Stimulated activated CD4-positive, alpha-beta T cell treated with anti-CD3 and anti-CD28 coated beads, Interleukin-1b, Interleukin-23, amount 100 ng/mL, for 4 hours (primary cell): ENCODE measurements around the gene DNAJB5.
"Not testable (repeated sequence)": the region's sequence is repeated elsewhere in the genome, so short reads cannot be mapped to it uniquely, and the experiment has no call there.

Experiments
- DNase-seq, 2 donors: peaks; one replicate each; pipeline ENCODE4 v3.0.0-alpha.2; 2020; ENCODE audit warnings: low read depth in 2 of 2

DNAJB5 gene

DNA sequence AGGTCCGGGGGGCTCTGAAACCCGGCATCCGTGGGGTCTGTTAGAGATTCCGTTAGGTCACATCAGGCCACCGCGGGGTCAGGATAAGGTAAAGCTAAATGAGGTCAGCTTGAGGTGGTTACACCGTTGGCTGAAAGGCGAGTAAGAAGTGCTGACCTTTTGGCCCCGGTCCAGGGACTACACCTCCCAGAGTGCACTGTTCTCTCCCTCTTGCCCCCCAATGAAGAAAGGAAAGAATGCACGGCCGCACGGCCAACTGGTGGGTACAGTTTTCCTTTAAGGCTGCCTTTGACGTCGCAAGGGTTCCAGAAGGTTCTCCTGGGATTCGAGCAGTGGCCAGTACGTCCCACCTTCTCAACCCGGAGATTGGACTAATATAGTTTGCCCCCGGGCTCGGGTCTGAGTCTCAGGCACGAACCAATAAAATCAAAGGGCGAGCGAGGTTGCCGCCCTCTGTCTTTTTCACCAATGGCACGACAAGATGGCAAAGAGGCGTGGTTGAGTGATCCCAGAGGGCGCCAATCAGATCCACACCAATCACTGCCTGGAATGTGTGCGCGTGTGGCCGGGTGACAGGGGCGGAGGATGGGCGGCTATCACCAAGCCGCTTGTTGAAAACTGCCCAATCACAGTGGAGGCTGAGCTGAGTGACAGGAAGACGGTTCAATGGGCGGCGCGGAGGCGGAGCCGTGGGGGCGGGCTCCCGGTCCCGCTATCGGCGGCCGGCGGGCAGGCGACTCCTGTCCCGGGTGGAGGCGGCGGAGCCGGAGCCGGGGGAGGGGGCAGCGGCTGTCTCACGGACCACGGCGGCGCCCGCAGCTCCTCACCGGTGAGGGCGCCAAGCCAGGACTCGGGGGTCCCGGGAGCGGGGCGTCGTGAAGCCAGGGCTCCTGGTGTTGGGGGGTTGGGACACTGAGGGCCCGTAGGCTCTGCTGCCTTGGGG, at the start of gene DNAJB5:
Gene DNAJB5, plus strand, starts transcription at position 743 of the 943 bp plus-strand sequence. CDS start 886 bp downstream, outside the sequence.
- DNase-seq: peak; percentile 92 to 95

DNA sequence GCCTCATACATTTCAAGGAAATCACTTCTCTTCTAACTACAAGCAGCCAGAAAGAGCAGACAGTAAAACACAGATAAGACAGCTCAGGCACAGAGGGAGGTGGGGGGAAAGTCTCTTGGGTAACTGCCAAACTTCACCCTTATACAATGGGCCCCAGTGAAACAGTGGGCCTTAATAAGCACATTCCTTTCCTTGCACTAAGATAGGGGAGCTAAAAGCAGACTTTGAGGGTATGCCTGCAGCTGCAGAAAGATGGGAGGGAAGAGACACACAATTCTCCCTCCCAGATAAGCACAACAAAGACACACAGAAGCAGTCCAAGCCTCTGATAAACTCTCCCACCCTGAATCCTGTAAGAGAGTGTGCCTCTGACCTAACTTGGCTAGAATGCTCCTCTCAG, 49.6 kb upstream of the DNAJB5 start:
- not testable (repeated sequence) for DNase-seq

DNA sequence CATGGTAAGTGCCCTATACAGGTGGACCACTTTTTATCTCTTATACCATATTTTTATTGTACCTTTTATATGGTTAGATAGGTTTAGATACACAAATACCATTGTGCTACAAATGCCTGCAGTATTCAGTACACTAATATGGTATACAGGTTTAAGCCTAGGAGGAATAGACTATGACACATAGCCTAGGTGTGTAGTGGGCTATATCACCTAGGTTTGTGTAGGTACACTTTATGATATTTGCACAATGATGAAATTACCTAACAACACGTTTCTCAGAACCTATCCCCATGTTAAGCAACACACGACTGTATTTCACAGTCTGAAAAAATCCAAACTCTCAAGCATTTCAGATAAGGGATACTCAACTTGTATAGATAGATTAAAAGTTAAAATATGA, 41.1 kb upstream of the DNAJB5 start:
- DNase-seq: no peak

DNA sequence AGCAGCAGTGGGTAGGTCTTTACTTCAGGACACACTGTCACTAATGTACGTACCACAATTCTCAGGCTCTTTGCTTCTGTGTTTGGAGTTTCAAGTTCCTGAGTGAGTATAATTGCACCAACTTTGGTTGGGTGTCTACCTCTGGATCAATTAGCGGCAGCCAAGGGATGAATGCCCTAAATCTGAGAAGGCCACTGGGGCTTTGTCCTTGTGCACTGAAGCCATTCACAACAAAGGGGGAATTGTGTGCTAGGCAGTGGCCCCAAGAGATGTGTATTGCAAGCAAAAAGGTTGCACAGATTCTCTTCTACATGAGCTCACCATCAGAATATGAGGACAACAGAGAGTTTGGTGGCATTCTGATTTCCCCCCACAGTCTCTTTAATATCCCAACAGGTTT, 35.3 kb upstream of the DNAJB5 start:
- no peak for DNase-seq

DNA sequence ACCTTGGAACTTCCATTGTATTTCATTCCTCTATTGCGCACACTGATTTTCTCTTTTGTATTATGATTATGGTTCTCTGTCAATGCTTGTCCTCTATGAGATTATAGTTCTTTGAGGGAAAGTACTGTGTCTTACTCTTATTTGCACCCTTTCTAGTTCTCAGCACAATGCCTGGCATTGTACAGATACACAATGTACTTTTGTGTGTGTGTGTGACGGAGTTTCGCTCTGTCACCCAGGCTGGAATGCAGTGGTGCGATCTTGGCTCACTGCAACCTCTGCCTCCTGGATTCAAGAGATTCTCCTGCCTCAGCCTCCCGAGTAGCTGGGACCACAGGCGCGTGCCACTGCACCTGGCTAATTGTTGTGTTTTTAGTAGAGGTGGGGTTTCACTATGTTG, 33.5 kb upstream of the DNAJB5 start:
- not testable (repeated sequence) for DNase-seq

DNA sequence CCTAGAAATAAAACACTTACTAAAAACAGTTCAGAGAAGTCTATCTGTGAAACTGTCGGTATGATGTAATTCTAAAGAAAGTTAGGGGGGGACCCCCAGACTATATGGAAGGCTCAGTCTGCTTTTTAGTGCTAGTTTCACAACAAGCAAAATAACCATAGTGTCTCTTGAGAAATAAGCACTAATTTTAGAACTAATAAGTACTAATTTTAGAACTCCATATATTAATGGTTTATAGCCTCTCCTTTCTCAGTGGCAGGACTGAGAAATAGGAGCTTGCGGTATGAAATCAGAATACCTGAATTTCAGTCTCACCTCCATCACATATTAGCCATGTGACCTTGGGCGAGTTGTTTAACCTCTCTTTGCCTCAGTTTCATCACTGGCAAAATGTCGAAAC, 32.9 kb upstream of the DNAJB5 start:
- DNase-seq: no peak

DNA sequence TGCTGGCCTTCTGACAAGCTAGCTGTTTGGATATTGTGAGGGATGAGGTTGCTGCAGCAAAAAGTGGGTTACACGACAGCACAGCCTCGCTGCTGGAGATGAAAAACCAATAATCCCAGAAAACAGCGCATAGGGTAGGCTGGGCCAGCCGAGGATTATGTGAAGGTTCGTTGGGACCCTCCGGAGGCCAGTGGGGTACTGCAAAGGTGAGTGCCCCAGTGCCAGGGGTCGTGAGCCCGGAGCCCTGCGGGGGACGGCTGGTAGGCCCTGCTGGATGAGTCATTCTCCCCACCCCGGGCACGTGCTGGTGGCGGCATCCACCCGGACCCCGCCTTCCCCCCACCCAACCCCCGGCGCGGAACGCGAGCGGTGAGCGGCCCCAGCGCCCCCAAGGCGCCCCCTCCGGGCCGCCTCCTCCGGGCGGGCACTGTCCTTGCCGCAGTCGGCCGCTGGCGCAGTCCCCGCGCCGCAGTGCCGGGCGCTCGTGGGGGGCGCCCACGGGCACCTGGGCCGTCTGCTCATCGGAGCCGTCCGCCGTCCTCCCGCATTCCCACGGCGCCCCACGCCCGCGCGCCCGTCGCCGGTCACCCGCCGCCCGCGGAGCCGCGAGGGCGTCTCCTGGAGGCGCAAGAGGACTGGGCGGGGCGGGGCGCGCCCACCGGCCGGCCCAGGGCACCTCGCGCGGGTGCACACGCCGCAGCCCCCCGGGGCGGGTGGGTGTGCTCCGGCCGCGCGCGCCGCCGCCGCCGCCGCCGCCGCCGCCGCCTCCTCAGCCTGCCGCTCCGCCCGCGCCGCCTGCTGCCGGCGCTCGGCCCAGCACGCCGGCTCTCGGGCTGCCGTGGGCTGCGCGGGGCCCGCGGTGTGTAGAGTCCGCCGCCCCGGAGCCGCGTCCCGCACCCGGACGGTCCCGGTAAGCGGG, 31.8 kb upstream of the DNAJB5 start, which contains the start of gene PHF24:
Gene PHF24, plus strand, starts transcription at position 794 of the 919 bp plus-strand sequence. CDS start 13,014 bp downstream, outside the sequence.
- peak; percentile 18 to 23 for DNase-seq

DNA sequence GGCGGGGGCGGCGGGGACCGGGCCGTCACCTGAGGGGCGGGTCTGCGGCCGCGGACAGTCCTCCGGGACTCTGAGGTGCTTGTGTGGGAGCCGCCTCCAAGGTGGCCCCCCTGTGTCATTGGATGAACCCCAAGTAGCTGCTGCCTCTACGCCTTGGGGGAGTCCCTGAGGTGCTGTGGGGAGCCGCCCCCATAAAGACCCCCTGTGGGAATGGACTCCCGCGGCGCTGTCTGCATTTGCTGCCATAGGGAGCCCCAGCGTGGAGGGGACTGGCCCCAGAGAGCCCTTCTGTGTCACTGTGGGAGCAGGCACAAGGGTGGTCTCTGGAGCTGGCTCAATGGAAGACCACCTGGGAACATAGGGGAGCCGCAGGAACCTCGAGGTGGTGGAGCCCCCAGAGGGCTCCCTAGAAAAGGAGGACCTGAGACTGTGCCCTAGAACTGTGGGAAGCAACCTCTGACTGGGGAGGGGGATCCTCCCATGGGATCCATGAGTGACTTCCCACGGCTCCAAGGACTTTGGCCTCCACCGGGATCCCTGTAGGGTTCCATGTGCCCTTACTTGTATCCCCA, 31.0 kb upstream of the DNAJB5 start:
- DNase-seq: no peak

DNA sequence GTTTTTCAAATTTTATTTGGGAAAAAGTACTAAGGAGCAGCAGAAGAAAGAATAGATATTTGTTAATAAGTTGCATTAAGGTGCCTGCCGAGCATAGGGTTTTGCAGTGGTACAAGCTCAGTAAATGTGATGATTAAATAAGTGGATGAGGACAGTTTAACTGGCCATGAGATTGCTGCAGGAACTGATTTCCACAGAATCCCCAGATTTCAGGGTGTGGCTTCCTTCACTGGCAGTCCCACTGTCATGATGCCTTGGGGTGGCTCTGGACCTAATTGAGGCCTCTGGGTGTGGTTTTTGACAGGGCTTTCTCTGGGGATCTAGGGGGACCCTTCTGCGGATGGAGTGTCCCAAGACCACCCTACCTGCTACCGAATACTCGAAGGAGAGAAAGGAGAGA, 30.1 kb upstream of the DNAJB5 start:
- no peak for DNase-seq

DNA sequence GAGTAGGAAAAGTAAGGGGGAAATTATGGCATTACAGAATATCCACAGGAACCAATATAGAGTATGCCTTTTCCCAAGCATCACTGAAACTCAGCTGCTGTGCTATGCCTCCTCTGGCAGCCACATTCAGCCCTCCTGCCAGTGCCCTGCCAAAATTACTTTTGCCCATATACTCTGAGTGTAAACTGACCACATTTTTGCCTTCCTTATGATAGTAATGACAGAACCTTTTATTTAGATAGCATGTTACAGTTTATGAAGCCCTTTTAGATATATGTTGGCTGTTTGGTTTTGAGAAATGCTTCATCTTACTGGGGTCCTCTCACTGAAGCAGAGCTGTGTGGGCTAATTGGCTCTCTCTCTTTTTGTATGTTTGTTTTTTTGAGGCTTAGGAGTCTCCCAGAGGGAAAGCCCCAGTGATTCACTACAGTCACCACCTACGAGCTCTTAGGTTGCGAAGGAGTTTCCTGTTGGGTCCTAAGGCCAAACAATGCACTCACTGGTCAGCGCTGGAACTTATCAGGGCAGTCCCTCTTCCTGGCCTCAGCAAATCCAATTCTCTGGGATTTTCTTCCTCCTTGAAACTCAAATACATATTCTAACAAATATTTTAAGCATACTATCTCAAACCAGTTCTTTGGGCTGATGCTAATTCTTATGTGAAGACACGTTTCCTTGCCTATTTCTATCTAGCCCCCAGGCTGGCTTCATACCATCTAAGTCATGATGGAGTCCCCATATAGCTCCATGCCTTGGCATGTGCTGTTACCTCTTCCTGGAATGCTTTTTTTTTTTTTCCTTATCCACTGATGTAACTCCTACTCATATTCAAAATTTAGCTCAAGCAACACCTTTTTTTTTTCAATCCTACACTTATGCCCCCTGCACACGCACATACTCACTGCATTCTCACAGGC, 27.7 kb upstream of the DNAJB5 start:
- no peak for DNase-seq

DNA sequence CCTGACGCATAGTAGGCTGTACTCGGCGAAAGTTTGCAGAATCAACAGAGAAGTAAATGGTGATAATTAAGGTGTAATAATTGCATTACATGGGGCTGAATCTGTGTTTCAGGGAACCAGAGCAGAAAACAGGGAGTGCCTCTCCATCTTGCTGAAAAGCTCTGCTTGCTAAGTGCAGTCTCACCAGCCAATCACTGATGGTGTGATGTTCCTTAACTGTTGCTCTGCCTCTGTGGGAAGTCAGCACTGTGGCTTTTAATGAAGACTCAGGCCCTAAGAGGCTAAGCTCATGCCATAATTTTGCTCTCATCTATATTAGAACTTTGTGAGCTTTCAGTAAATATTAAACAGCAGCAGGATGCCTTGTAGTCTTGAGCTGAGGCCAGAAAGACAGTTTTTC, 27.0 kb upstream of the DNAJB5 start:
- DNase-seq: no peak

DNA sequence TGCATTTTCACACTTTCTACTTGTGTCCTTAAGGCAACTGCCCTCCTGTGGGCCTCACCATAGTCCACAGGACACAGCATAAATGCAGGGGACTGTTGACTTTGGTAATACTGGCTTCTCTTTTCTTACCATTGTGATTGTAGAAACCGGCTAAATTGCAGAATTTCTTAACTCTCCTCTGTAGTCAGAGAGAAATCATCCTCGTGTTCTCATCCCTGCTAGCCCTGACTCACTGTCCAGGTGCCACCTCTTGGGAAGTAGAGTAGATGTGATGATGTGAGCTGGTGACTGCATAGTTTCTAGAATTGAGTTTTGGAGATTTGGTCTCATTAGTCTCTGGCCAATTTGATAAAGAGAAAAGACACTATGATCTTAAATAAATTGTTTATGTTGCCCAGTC, 26.0 kb upstream of the DNAJB5 start:
- DNase-seq: no peak

DNA sequence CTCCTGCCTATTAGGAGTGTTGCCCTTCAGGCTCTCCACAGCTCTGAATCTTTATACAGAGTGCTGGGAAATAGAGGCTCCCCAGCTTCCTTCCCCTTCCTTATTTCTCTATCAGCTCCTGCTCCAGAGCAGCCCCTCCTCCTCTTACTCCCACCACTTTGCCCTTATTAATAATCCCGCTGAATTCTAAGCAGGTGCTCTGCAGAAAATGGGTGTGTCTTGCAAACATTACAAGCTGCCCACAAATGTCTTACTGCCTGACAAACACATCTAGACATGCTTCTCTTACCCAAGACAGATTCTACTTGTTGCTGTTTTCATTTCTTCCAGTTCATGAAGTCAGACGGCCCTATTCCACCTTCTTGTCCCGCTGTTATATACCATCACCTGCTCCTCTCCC, 25.1 kb upstream of the DNAJB5 start:
- no peak for DNase-seq

DNA sequence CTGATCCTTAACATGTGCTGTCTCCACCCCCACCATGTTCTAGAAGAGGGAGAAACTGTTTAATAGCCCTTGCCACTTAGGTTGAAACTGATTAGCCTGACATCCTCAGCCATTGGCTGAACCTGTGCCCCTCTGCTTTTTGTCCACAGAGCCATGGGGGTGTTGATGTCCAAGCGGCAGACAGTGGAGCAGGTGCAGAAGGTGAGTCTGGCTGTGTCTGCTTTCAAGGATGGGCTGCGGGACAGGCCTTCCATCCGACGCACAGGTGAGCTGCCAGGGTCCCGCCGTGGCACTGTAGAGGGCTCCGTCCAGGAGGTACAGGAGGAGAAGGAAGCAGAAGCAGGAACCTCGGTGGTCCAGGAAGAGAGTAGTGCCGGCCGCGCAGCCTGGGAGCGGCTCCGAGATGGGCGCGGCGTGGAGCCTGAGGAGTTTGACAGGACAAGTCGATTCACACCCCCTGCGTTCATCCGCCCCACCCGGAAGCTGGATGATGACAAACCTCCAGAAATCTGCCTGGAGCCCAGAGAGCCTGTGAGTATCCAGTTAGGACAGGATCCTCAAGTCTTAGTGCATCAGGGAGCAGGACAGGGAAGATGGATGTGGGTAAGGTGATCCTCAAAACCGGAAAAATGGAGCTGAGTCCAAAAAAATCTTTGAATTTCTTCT, 18.3 kb upstream of the DNAJB5 start:
- no peak for DNase-seq

DNA sequence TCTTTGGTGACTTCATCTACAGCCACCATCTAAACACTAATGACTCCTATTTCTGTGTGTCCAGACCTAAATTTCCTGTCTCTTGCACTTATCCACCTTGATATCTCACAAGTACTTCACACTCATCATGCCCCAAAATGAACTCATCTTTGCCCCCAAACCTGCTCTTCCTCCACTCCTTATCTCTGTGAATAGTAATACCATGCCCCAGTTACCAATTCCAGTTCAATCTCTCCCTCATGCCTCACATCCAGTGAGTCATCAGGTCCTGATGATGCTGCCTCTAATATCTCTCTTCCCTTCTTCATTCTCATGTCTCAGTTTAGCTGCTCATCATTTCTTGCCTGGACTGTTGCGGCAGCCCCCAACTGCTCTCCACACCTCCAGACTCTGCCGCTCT, 14.9 kb upstream of the DNAJB5 start:
- DNase-seq: no peak

DNA sequence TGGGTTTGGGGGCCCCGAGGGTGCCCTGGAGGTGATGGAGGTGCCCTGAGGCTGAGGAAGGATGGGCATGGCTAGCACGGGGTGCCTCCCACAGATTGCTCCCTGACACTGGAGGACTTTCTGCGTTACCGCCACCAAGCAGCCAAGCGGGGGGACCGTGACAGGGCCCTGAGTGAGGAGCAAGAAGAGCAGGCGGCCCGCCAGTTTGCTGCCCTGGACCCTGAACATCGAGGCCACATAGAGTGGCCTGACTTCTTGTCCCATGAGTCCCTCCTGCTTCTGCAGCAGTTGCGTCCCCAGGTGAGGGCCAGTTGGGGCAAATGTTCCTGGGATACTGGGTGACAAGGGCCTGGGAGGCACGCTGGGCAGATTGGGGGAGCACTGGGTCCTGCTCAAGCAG, 13.1 kb upstream of the DNAJB5 start:
- no peak for DNase-seq

DNA sequence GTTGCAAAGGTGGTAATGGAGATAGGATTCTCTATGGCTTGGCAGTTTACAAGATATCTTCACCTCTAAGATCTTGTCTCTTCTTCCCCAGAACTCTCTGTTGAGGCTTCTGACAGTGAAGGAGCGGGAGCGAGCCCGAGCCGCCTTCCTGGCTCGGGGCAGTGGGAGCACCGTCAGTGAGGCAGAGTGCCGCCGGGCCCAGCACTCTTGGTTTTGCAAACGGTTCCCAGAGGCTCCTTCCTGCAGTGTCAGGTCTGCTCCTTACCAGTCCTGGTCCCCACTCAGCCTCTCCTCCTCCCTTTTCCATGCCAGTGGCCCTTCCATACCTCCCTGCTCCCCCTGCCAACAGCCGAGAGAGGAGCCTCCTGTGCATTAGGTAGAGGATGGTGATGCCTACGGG, 12.6 kb upstream of the DNAJB5 start:
- DNase-seq: no peak

DNA sequence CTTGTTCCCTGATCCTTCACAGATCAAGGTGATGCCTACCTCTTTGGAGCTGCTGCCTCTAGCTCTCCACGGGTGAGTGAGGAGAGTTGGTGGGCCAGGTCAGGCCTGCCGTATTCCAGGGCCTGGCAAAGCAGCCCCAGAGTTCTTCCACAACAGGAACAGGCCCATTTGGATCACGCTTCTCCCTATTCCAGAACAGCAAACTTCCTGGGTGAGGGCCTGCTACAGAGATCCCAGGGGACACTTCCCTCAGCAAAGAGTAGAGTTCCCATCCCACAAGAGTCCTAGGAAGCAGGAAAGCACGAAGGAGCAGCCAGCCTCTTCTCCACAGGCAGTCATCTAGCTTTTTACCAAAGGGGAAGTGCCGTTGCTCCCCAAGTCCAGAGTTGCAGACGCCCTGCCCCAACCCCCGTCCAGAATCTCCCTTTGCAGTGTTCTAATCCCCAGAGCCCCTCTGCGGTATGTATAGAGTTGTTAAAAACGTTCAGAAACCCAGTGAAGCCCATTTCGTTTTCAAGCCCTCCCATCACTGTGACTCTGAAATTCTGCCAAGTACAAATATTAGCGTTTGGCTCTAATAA, 9.3 kb upstream of the DNAJB5 start:
- no peak for DNase-seq

DNA sequence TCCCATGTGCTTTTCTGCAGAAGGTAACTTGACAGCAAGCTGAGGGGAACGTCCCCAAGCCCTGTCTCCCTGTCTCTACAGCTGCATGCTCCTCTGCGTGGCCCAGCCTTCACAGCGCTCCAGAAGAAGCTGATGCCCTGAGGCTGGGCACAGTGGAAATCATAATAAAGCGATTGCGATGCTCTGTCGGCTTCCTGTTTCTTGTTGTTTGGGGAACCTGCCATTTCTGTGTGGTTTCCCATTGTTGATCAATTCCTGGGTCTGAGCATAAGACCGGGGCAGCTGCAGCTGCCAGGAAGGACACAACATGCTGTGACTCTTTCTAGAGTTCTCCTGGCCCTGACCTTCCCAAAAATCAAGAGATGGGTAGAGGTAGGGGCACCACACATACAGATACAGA, 7.2 kb upstream of the DNAJB5 start:
- no peak for DNase-seq

DNA sequence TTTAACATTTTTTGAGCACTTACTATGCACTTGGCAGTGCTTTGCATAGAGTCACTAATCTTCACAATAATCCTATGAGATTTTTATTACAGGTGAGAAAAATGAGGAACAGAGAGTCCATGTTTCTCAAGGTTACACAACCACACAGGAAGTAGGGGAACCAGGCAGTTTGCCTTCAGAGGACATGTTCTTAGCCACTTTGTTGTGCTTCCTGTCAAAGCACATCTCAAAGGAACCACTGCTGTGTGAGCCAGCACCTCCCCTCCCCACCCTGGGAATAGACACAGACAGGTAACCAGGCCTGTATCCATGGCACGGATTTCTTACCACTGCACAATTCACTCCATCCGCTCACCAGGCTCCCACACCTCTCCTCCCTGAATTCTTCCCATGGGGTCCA, 6.3 kb upstream of the DNAJB5 start:
- no peak for DNase-seq
